RWPE2 (cell line): Measurements from ENCODE around the gene SERPINE2.

Source experiments
- ATAC-seq: fragments of 200-7000 bp; cut with Tn5 transposase; 3 replicates; pipeline ENCODE4 v1.9.1; 2021; ENCODE audit warnings: low read depth
- DNase-seq: peaks from one replicate; pipeline ENCODE4 v3.0.0-alpha.2; 2020; ENCODE audit warnings: low spot score
- H3K27ac ChIP-seq: fragments of 450-650 bp; 2 replicates; pipeline ENCODE4 v1.5.1; 2017; ENCODE audit warnings: mild to moderate bottlenecking; ENCODE audit not compliant: poor library complexity, severe bottlenecking
- H3K27me3 ChIP-seq: fragments of 250-450 bp; sonication (Bioruptor Pico); 2 replicates; pipeline ENCODE4 v1.5.1; 2021; ENCODE audit warnings: mild to moderate bottlenecking, moderate library complexity; ENCODE audit not compliant: insufficient read depth, poor library complexity, severe bottlenecking
- H3K36me3 ChIP-seq: fragments of 250-450 bp; sonication (Bioruptor Pico); 2 replicates; pipeline ENCODE4 v1.5.1; 2020; ENCODE audit warnings: low read depth, mild to moderate bottlenecking, moderate library complexity
- H3K4me1 ChIP-seq: fragments of 250-450 bp; sonication (Bioruptor Pico); 2 replicates; pipeline ENCODE4 v1.5.1; 2021; ENCODE audit warnings: mild to moderate bottlenecking, moderate library complexity; ENCODE audit not compliant: insufficient read depth, poor library complexity, severe bottlenecking
- H3K4me3 ChIP-seq: fragments of 250-450 bp; sonication (Bioruptor Pico); 2 replicates; pipeline ENCODE4 v1.5.1; 2021; ENCODE audit warnings: mild to moderate bottlenecking, moderate library complexity; ENCODE audit not compliant: severe bottlenecking
- H3K9me3 ChIP-seq: fragments of 250-450 bp; sonication (Bioruptor Pico); 2 replicates; pipeline ENCODE4 v1.5.1; 2021; ENCODE audit warnings: mild to moderate bottlenecking, moderate library complexity; ENCODE audit not compliant: severe bottlenecking
- CTCF ChIP-seq: fragments of 450-650 bp; IDR thresholded peaks from one replicate; pipeline ENCODE4 v1.5.1; 2017; ENCODE audit warnings: mild to moderate bottlenecking, moderate library complexity; ENCODE audit not compliant: poor library complexity, severe bottlenecking

Gene SERPINE2

GRCh38 chr2:224038830-224039079 is 331 bp downstream of the SERPINE2 start:
- peak; percentile 36; the same call in 1 of the 3 replicates for ATAC-seq

GRCh38 chr2:224038049-224038829 is 847 bp downstream of the SERPINE2 start:
- no peak for DNase-seq
- peak overlapping the region; percentile 47 for H3K27ac ChIP-seq

More at GRCh38 chr2:224038830-224039079, 331 bp downstream of the SERPINE2 start:
- Histone ChIP-seq H3K4me3 (peak overlapping the region; percentile 98), H3K36me3 (peaks cover 20% of the 10 kb centered on the region), H3K27me3 (no peaks in the 10 kb centered on the region), H3K9me3 (no peaks in the 10 kb centered on the region), H3K4me1 (peaks cover 7% of the 10 kb centered on the region), H3K27ac (peak overlapping the region; percentile 47)
- TF ChIP-seq CTCF: no peak
- no peak for DNase-seq

GRCh38 chr2:224036731-224037361 is 2.2 kb downstream of the SERPINE2 start:
- Histone ChIP-seq H3K27me3 (no peaks in the 10 kb centered on the region), H3K27ac (no peak overlapping the region), H3K4me1 (peaks cover 7% of the 10 kb centered on the region), H3K9me3 (no peaks in the 10 kb centered on the region), H3K36me3 (peaks cover 39% of the 10 kb centered on the region), H3K4me3 (peak overlapping the region; percentile 98)
- TF ChIP-seq CTCF: no peak
- ATAC-seq (no peak), DNase-seq (no peak)

More at GRCh38 chr2:224038049-224038829, 847 bp downstream of the SERPINE2 start:
- Histone ChIP-seq H3K4me3 (peak overlapping the region; percentile 98), H3K27me3 (no peaks in the 10 kb centered on the region), H3K36me3 (peaks cover 25% of the 10 kb centered on the region), H3K9me3 (no peaks in the 10 kb centered on the region), H3K4me1 (peaks cover 7% of the 10 kb centered on the region)
- no peak for TF ChIP-seq CTCF
- peak; percentile 70 for ATAC-seq

- no peak for ATAC-seq
- H3K27me3 ChIP-seq: no peaks in the 10 kb centered on the region
Observed at GRCh38 chr2:224034017-224034416, 5.1 kb downstream of the SERPINE2 start.

More at GRCh38 chr2:224034017-224034416, 5.1 kb downstream of the SERPINE2 start:
- peaks cover 7% of the 10 kb centered on the region for H3K4me1 ChIP-seq
- H3K36me3 ChIP-seq: peaks cover 63% of the 10 kb centered on the region
- no peak for TF ChIP-seq CTCF
- no peaks in the 10 kb centered on the region for H3K9me3 ChIP-seq
- no peak overlapping the region for H3K27ac ChIP-seq
- DNase-seq: no peak
- H3K4me3 ChIP-seq: no peak overlapping the region
